Hematopoietic multipotent progenitor cell treated with erythropoietin and hydrocortisone succinate and interleukin-3 and kit ligand, for 8 days (in vitro differentiated cells): ENCODE results near the gene MAN2A2.

Experiments
- DNase-seq: peaks from one replicate; pipeline ENCODE4 v3.0.0-alpha.2; 2015

Gene MAN2A2

GRCh38 chr15:90902840-90903732 lies at the start of gene MAN2A2:
Gene MAN2A2, plus strand, starts transcription at chr15:90903302. Its CDS starts 906 bp downstream, at chr15:90904208.
- peak; percentile 97 for DNase-seq

- DNase-seq = no peak
Measured at GRCh38 chr15:90855139-90855538, 48.0 kb upstream of the MAN2A2 start.

- no peak for DNase-seq
Measured at GRCh38 chr15:90857337-90857736, 45.8 kb upstream of the MAN2A2 start.

GRCh38 chr15:90857883-90858443 lies 45.1 kb upstream of the MAN2A2 start:
- DNase-seq = no peak

GRCh38 chr15:90859234-90860131 lies 43.6 kb upstream of the MAN2A2 start:
- no peak for DNase-seq

- no peak for DNase-seq
Measured at GRCh38 chr15:90860450-90860849, 42.7 kb upstream of the MAN2A2 start.

- DNase-seq = no peak
Measured at GRCh38 chr15:90860942-90861675, 42.0 kb upstream of the MAN2A2 start.

- no peak for DNase-seq
Measured at GRCh38 chr15:90862487-90862886, 40.6 kb upstream of the MAN2A2 start.

- no peak for DNase-seq
Measured at GRCh38 chr15:90862964-90863778, 39.9 kb upstream of the MAN2A2 start.

- DNase-seq = no peak
Measured at GRCh38 chr15:90863987-90864386, 39.1 kb upstream of the MAN2A2 start.

GRCh38 chr15:90864507-90864906 lies 38.6 kb upstream of the MAN2A2 start:
- DNase-seq = no peak

GRCh38 chr15:90865702-90866101 lies 37.4 kb upstream of the MAN2A2 start:
- DNase-seq = no peak

GRCh38 chr15:90866161-90866715 lies 36.9 kb upstream of the MAN2A2 start:
- no peak for DNase-seq

- no peak for DNase-seq
Measured at GRCh38 chr15:90866800-90867199, 36.3 kb upstream of the MAN2A2 start.

- DNase-seq = peak; percentile 29
Measured at GRCh38 chr15:90868261-90868689, 34.8 kb upstream of the MAN2A2 start, which contains the start of gene FURIN. Gene FURIN, plus strand, starts transcription at chr15:90868588. Its CDS starts 7,153 bp downstream, at chr15:90875741.

GRCh38 chr15:90869140-90869541 lies 34.0 kb upstream of the MAN2A2 start:
- peak; percentile 85 for DNase-seq

- DNase-seq = peak; percentile 83
Measured at GRCh38 chr15:90869601-90870353, 33.3 kb upstream of the MAN2A2 start.

- peak; percentile 34 for DNase-seq
Measured at GRCh38 chr15:90870354-90871138, 32.6 kb upstream of the MAN2A2 start.

GRCh38 chr15:90871139-90871715 lies 31.9 kb upstream of the MAN2A2 start:
- DNase-seq = no peak
